Activated CD8-positive, alpha-beta memory T cell treated with anti-CD3 and anti-CD28 coated beads for 48 hours (primary cell): ENCODE results near the gene KCNQ1.

Experiments
- DNase-seq, 3 experiments: peaks; one replicate each; pipeline ENCODE4 v3.0.0-alpha.2; 2020; ENCODE audit warnings: low read depth in 2 of 3, low spot score in 2 of 3

The KCNQ1 gene

GRCh38 chr11:2740275-2740940 is 295.6 kb downstream of the KCNQ1 start:
- no peak for DNase-seq

- DNase-seq: no peak
Measured at GRCh38 chr11:2741006-2741376, 296.2 kb downstream of the KCNQ1 start.

GRCh38 chr11:2741377-2742131 is 296.7 kb downstream of the KCNQ1 start:
- no peak for DNase-seq

GRCh38 chr11:2742201-2742600 is 297.4 kb downstream of the KCNQ1 start:
- no peak for DNase-seq

GRCh38 chr11:2742611-2743426 is 298.0 kb downstream of the KCNQ1 start:
- DNase-seq: no peak

- no peak for DNase-seq
Measured at GRCh38 chr11:2743427-2744110, 298.8 kb downstream of the KCNQ1 start.

GRCh38 chr11:2744166-2744565 is 299.4 kb downstream of the KCNQ1 start:
- no peak for DNase-seq

GRCh38 chr11:2745511-2745910 is 300.7 kb downstream of the KCNQ1 start:
- DNase-seq: no peak

- DNase-seq: no peak
Measured at GRCh38 chr11:2746401-2747247, 301.8 kb downstream of the KCNQ1 start.

GRCh38 chr11:2747248-2748027 is 302.6 kb downstream of the KCNQ1 start:
- no peak for DNase-seq

- DNase-seq: no peak
Measured at GRCh38 chr11:2748061-2748813, 303.4 kb downstream of the KCNQ1 start.

GRCh38 chr11:2748814-2749554 is 304.2 kb downstream of the KCNQ1 start:
- DNase-seq: no peak

GRCh38 chr11:2750101-2750681 is 305.4 kb downstream of the KCNQ1 start:
- no peak for DNase-seq

GRCh38 chr11:2750682-2751522 is 306.1 kb downstream of the KCNQ1 start:
- no peak for DNase-seq

- DNase-seq: no peak
Measured at GRCh38 chr11:2751523-2752203, 306.9 kb downstream of the KCNQ1 start.

GRCh38 chr11:2752204-2752770 is 307.5 kb downstream of the KCNQ1 start:
- DNase-seq: no peak
